Colonic mucosa (tissue), 4 donors: Measurements from ENCODE around the gene WDR4. TPM values are rescaled to one million over a fixed set of nuclear protein-coding genes. Genes with fewer than 3 reads are reported as not detected.

ENCODE experiments used
- DNase-seq: peaks from one replicate; pipeline ENCODE4 v3.0.0-alpha.2; 2020
- H3K27ac ChIP-seq: fragments of 200-600 bp; one replicate; pipeline ENCODE4 v1.8.0; 2021
- H3K27me3 ChIP-seq: fragments of 200-600 bp; one replicate; pipeline ENCODE4 v1.8.0; 2021
- H3K36me3 ChIP-seq: fragments of 200-600 bp; one replicate; pipeline ENCODE4 v1.8.0; 2021
- H3K4me1 ChIP-seq: fragments of 200-600 bp; one replicate; pipeline ENCODE4 v1.8.0; 2021; ENCODE audit warnings: mild to moderate bottlenecking
- H3K4me3 ChIP-seq: fragments of 200-600 bp; one replicate; pipeline ENCODE4 v1.8.0; 2021
- H3K9ac ChIP-seq, 2 donors: one replicate each; pipeline ENCODE4 v1.7.0; 2013; ENCODE audit warnings: control low read depth in 2 of 2, low read depth in 2 of 2, low read length in 2 of 2
- H3K9me3 ChIP-seq: fragments of 200-600 bp; one replicate; pipeline ENCODE4 v1.8.0; 2021
- CTCF ChIP-seq: fragments of 200-600 bp; IDR thresholded peaks from one replicate; pipeline ENCODE4 v1.8.0; 2022; ENCODE audit warnings: antibody characterized with exemption, mild to moderate bottlenecking
- intact Hi-C: fragments of 100-400 bp; cut with DNase I; formaldehyde crosslinking; loops from one replicate; pipeline ENCODE4 v1.14.1; 2022
- total RNA-seq, 2 donors: library from RNA; stranded (reverse); fragmentation: NEBNext Ultra II Directional in 1 of 2; extraction: Animal tissue kit (Norgen Biotek cat#: 25700) in 1 of 2; gene quantifications; one replicate each; pipeline ENCODE4 v1.2.1, GENCODE V29; 2021
- donor health status: healthy.
- donor health status: DM: no; HTN: no; CAD: no.
- donor health status: DM: no; HTN: no; CAD: no.

The WDR4 gene
- total RNA-seq, 2 donors from 2014 or later, result 8.1 to 43.7 TPM

- TF ChIP-seq CTCF, result no peak
- no peak overlapping the region for H3K27ac ChIP-seq
- H3K9me3 ChIP-seq, result no peaks in the 10 kb centered on the region
- H3K4me1 ChIP-seq, result no peaks in the 10 kb centered on the region
- H3K9ac ChIP-seq, result no peak overlapping the region
- no peaks in the 10 kb centered on the region for H3K27me3 ChIP-seq
- no peak for DNase-seq
- intact Hi-C loops, result no loop called here
- H3K4me3 ChIP-seq, result no peak overlapping the region
- peaks cover 9% of the 10 kb centered on the region for H3K36me3 ChIP-seq
Measured at GRCh38 chr21:42858957-42859890, 20.1 kb downstream of the WDR4 start.

GRCh38 chr21:42858185-42858847 lies 21.0 kb downstream of the WDR4 start:
- H3K36me3 ChIP-seq, result peaks cover 12% of the 10 kb centered on the region
- no peaks in the 10 kb centered on the region for H3K4me1 ChIP-seq
- intact Hi-C loops, result no loop called here
- TF ChIP-seq CTCF, result no peak
- H3K27ac ChIP-seq, result no peak overlapping the region
- H3K4me3 ChIP-seq, result no peak overlapping the region
- no peak for DNase-seq
- no peak overlapping the region for H3K9ac ChIP-seq
- no peaks in the 10 kb centered on the region for H3K9me3 ChIP-seq
- H3K27me3 ChIP-seq, result no peaks in the 10 kb centered on the region

GRCh38 chr21:42857216-42857615 lies 22.1 kb downstream of the WDR4 start:
- Histone ChIP-seq H3K9ac (no peak overlapping the region), H3K36me3 (peaks cover 12% of the 10 kb centered on the region), H3K27ac (no peak overlapping the region), H3K4me3 (no peak overlapping the region), H3K9me3 (no peaks in the 10 kb centered on the region), H3K4me1 (no peaks in the 10 kb centered on the region), H3K27me3 (no peaks in the 10 kb centered on the region)
- intact Hi-C loops, result no loop called here
- DNase-seq, result no peak
- TF ChIP-seq CTCF, result no peak

GRCh38 chr21:42855937-42856335 lies 23.4 kb downstream of the WDR4 start:
- H3K36me3 ChIP-seq, result peaks cover 12% of the 10 kb centered on the region
- H3K4me3 ChIP-seq, result no peak overlapping the region
- no peak overlapping the region for H3K27ac ChIP-seq
- no peaks in the 10 kb centered on the region for H3K4me1 ChIP-seq
- TF ChIP-seq CTCF, result no peak
- no peak overlapping the region for H3K9ac ChIP-seq
- no peaks in the 10 kb centered on the region for H3K9me3 ChIP-seq
- H3K27me3 ChIP-seq, result no peaks in the 10 kb centered on the region
- DNase-seq, result no peak
- intact Hi-C loops, result no loop called here

GRCh38 chr21:42855171-42855936 lies 24.0 kb downstream of the WDR4 start:
- H3K27ac ChIP-seq, result no peak overlapping the region
- no peak for DNase-seq

More at GRCh38 chr21:42855171-42855936, 24.0 kb downstream of the WDR4 start:
- TF ChIP-seq CTCF, result no peak
- intact Hi-C loops, result no loop called here
- Histone ChIP-seq H3K9me3 (no peaks in the 10 kb centered on the region), H3K4me1 (no peaks in the 10 kb centered on the region), H3K36me3 (peaks cover 12% of the 10 kb centered on the region), H3K27me3 (no peaks in the 10 kb centered on the region), H3K4me3 (no peak overlapping the region), H3K9ac (no peak overlapping the region)
